ENCODE measurements around the gene APBA1. TPM values are rescaled to one million over a fixed set of nuclear protein-coding genes. Genes with fewer than 3 reads are reported as not detected.
A peak's percentile ranks its signal among the peaks of the same experiment; 100 is the strongest.

Gene APBA1
- total RNA-seq, 8 experiments from 2014 or later = 0.73 to 30.5 (median 15.7) TPM

DNA sequence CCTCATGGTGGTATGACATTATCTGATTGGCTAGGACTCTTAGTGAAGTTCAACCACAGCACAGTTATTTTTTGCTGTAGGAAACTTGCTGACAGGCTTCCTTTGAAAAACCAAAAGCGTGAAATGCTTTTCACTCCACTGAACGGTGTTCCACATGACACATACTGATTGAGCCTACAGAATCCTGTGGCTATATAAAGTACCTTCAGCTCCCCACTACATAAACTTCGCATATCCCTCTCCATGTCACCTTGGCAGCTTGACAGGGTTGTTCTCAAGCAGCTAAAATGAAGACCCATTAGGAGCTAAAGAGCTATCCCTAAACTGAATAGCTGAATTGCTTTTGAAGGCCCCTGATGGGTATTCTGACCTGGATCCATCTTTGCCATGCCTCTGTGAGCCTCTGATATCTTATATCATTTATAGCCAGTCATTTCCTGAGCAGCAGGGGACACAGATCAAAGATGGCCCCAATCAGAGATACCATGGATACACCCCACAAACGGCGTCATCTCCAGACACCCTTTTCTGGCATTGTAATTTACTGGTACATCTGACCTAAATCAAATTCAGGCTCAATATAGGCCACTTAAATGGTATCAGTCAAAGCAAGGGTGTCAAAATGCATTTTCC is 91.5 kb downstream of the APBA1 start:
- no peak for ATAC-seq (replicated peaks in 6 of 8)
- Histone ChIP-seq H3K27ac (no peak overlapping the region), H3K4me1 (replicated peaks in 1 of 2) (peaks cover 4 to 5% of the 10 kb centered on the region in 2 donors), H3K4me3 (no peak overlapping the region)
- in situ Hi-C loops (cut with MboI; ENCODE audit: low pct_unique_long_range_greater_than_20kb in 2 of 9, low sequenced_read_pairs in 9 of 9, unreplicated experiment in 9 of 9) = loop anchor here in 2 of 9 experiments (25.0 kb wide), 2 partner anchors 107 to 332 kb away; no protein-coding TSS in a partner anchor
- WGBS, 10 experiments = 23 to 94% (median 86%) methylated on average over 1 to 5 of the region's 5 CpGs; no CpG with 5 or more reads in 2 of the 10 experiments

DNA sequence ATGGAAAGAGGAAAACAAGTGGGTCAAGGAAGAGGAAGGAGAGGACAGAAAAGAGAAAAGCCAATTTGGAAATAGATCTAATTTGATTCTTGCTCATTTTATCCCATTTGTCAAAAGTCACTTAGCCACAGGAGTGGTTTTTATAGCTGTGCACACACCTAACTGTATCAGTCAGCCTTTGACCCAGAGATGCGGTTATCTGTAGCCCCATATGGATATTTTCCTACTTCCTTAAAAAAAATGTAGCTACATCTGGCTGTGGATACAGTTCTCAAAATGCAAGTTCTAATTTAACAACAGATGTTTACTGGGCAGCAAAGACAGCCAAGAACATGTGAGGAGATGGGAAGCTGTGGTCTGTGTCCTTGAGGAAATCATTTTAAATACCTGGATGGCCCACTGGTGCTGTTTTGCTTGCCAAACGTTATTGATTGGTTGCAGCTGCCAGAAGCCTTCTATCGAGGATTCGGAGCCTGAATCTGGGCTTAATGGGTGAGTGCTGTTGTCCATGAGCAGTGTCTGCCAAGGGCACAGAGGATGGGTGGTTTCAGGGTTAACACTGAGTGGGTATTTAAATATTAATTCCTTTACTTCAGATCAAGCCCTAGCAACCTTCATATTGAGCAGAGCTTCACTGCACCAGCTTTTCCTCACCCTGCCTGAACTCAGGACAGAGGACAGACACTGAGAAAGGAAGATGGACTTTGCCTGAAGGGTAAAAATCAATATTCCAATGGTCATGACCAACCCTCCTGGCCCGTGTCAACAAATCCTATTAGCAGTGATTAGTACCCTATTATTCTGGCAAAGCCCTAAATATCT is 92.2 kb downstream of the APBA1 start:
- in situ Hi-C loops (cut with MboI; ENCODE audit: low pct_unique_long_range_greater_than_20kb in 2 of 9, low sequenced_read_pairs in 9 of 9, unreplicated experiment in 9 of 9) = loop anchor here in 2 of 9 experiments (25.0 kb wide), 2 partner anchors 107 to 332 kb away; no protein-coding TSS in a partner anchor
- H3K4me1 ChIP-seq (replicated peaks in 1 of 2) = peaks cover 4 to 5% of the 10 kb centered on the region in 2 donors
- no peak for ATAC-seq (replicated peaks in 6 of 8)
- no peak overlapping the region for H3K27ac ChIP-seq
- 0 to 79% (median 57%) methylated on average over 1 to 4 of the region's 5 CpGs; no CpG with 5 or more reads in 3 of the 10 experiments for WGBS, 10 experiments
- no peak overlapping the region for H3K4me3 ChIP-seq

GRCh38 chr9:69579032-69579758 is 93.0 kb downstream of the APBA1 start:
- Histone ChIP-seq H3K4me1 (replicated peaks in 1 of 2) (peaks cover 4 to 5% of the 10 kb centered on the region in 2 donors), H3K4me3 (no peak overlapping the region), H3K27ac (no peak overlapping the region)
- no peak for ATAC-seq (replicated peaks in 6 of 8)
- in situ Hi-C loops (cut with MboI; ENCODE audit: low pct_unique_long_range_greater_than_20kb in 2 of 9, low sequenced_read_pairs in 9 of 9, unreplicated experiment in 9 of 9) = loop anchor here in 2 of 9 experiments (25.0 kb wide), 2 partner anchors 108 to 333 kb away; no protein-coding TSS in a partner anchor
- 25 to 92% (median 81%) methylated on average over 1 to 5 of the region's 6 CpGs; no CpG with 5 or more reads in 1 of the 10 experiments for WGBS, 10 experiments

DNA sequence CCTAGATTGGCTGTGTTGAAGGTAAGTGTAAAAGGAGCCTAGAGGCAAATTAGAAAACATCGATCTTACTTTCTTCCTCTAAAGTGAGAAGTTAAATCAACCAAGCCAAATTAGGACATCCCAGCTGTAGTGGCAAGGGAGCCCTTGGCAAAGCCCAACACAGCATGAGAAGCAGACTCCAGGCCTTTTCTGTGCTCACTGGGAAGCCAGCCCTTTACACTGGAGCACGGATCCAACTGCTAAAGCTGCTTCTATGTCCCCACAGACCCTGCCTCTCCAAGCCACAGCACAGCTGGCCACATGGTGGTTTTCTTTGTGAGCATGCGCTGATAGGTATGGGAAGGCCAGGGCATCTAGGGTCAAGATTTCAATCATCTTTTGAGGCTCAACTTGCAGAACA is 94.1 kb downstream of the APBA1 start:
- Histone ChIP-seq H3K4me3 (no peak overlapping the region), H3K27ac (no peak overlapping the region), H3K4me1 (replicated peaks in 1 of 2) (peaks cover 4 to 5% of the 10 kb centered on the region in 2 donors)
- WGBS, 10 experiments = 50 to 100% (median 88%) methylated on average over 1 to 2 of the region's 3 CpGs; no CpG with 5 or more reads in 6 of the 10 experiments
- no peak for ATAC-seq (replicated peaks in 6 of 8)
- in situ Hi-C loops (cut with MboI; ENCODE audit: low pct_unique_long_range_greater_than_20kb in 2 of 9, low sequenced_read_pairs in 9 of 9, unreplicated experiment in 9 of 9) = loop anchor here in 2 of 9 experiments (25.0 kb wide), 2 partner anchors 109 to 334 kb away; no protein-coding TSS in a partner anchor

GRCh38 chr9:69577123-69577522 is 95.0 kb downstream of the APBA1 start:
- WGBS, 10 experiments = 75 to 100% (median 89%) methylated on average over 1 of the region's 1 CpG; no CpG with 5 or more reads in 5 of the 10 experiments
- no peak for ATAC-seq (replicated peaks in 6 of 8)
- Histone ChIP-seq H3K27ac (no peak overlapping the region), H3K4me1 (replicated peaks in 1 of 2) (peaks cover 4 to 5% of the 10 kb centered on the region in 2 donors), H3K4me3 (no peak overlapping the region)
- in situ Hi-C loops (cut with MboI; ENCODE audit: low pct_unique_long_range_greater_than_20kb in 2 of 9, low sequenced_read_pairs in 9 of 9, unreplicated experiment in 9 of 9) = loop anchor here in 2 of 9 experiments (25.0 kb wide), 2 partner anchors 110 to 335 kb away; no protein-coding TSS in a partner anchor

GRCh38 chr9:69574057-69574456 is 98.1 kb downstream of the APBA1 start:
- no peak overlapping the region for H3K27ac ChIP-seq
- 75 to 100% (median 84%) methylated on average over 1 to 4 of the region's 4 CpGs; no CpG with 5 or more reads in 2 of the 10 experiments for WGBS, 10 experiments
- in situ Hi-C loops (cut with MboI; ENCODE audit: low pct_unique_long_range_greater_than_20kb in 2 of 9, low sequenced_read_pairs in 9 of 9, unreplicated experiment in 9 of 9) = loop anchor here in 1 of 9 experiments (25.0 kb wide), 1 partner anchor 138 kb away; no protein-coding TSS in a partner anchor

GRCh38 chr9:69573651-69574050 is 98.5 kb downstream of the APBA1 start:
- in situ Hi-C loops (cut with MboI; ENCODE audit: low pct_unique_long_range_greater_than_20kb in 2 of 9, low sequenced_read_pairs in 9 of 9, unreplicated experiment in 9 of 9) = loop anchor here in 1 of 9 experiments (25.0 kb wide), 1 partner anchor 139 kb away; no protein-coding TSS in a partner anchor
- 53 to 100% (median 71%) methylated on average over 2 to 4 of the region's 4 CpGs; no CpG with 5 or more reads in 2 of the 10 experiments for WGBS, 10 experiments
- peak in 1 of 8 experiments; percentile 23 for ATAC-seq (replicated peaks in 6 of 8)
- H3K27ac ChIP-seq = no peak overlapping the region
- no peak overlapping the region for H3K4me3 ChIP-seq
- peaks cover 0 to 3% of the 10 kb centered on the region in 2 donors for H3K4me1 ChIP-seq (replicated peaks in 1 of 2)

More at GRCh38 chr9:69574057-69574456, 98.1 kb downstream of the APBA1 start:
- Histone ChIP-seq H3K4me3 (no peak overlapping the region), H3K4me1 (replicated peaks in 1 of 2) (peaks cover 0 to 3% of the 10 kb centered on the region in 2 donors)
- ATAC-seq (replicated peaks in 6 of 8) = no peak

- H3K4me3 ChIP-seq = no peak overlapping the region
- no peak for ATAC-seq (replicated peaks in 6 of 8)
- H3K27ac ChIP-seq = no peak overlapping the region
- peaks cover 0 to 3% of the 10 kb centered on the region in 2 donors for H3K4me1 ChIP-seq (replicated peaks in 1 of 2)
- in situ Hi-C loops (cut with MboI; ENCODE audit: low pct_unique_long_range_greater_than_20kb in 2 of 9, low sequenced_read_pairs in 9 of 9, unreplicated experiment in 9 of 9) = loop anchor here in 1 of 9 experiments (25.0 kb wide), 1 partner anchor 140 kb away; no protein-coding TSS in a partner anchor
Measured at GRCh38 chr9:69572611-69573010, 99.6 kb downstream of the APBA1 start.

DNA sequence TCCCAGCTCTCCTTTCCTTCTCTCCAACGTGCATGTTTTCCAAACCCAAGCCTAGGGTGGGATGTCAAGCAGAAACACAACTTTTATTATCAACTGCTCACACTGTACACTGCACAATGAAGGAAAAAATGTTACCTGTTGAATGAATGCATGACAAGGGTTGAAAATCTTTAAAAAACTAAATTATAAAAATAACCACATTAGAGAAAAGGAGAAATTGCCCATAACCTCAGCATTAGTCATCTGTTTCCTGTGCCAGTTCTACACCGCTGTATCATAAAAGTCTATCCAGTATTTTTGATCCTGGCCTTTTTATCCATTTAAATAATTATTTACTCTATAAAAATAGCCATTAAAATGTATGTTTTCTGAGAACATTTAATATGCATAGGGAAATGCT is 101.1 kb downstream of the APBA1 start:
- in situ Hi-C loops (cut with MboI; ENCODE audit: low pct_unique_long_range_greater_than_20kb in 2 of 9, low sequenced_read_pairs in 9 of 9, unreplicated experiment in 9 of 9) = loop anchor here in 1 of 9 experiments (25.0 kb wide), 1 partner anchor 141 kb away; no protein-coding TSS in a partner anchor
- WGBS, 10 experiments = 0 to 100% (median 88%) methylated on average over 1 to 2 of the region's 2 CpGs
- Histone ChIP-seq H3K27ac (no peak overlapping the region), H3K4me3 (no peak overlapping the region), H3K4me1 (replicated peaks in 1 of 2) (peaks cover 0 to 3% of the 10 kb centered on the region in 2 donors)
- ATAC-seq (replicated peaks in 6 of 8) = no peak

DNA sequence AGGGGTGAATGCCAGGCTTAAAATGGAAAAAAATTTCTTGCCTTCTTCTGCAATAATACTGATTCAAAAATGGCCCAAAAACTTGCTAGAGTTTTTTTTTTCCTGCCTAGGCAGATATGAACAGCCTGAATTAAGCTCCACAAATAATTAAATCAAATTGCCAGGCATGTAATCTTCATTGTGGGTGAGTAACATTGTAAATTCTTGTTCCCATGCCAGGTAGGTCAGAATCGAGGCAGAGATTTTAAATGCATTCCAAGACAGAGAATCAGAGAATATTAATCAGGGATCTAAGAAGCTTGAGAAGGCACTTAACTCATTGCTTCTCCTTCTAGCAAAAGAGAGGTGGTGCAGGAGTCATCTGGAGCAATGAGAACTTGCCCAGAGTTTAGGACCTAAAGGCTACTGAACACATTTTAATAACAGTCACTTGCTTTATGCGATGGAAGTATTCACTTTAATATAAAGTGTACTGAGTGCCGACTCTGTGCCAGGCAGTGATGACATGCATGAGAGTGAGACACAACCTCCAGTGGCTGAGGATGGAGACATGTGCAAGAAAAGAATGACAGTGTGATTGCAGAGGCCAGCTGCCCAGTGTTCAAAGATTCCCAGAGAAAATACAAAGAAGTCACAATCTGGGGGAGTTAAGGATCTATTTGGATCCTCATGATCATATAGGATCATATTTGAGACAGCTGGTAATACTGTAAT is 102.3 kb downstream of the APBA1 start:
- H3K4me1 ChIP-seq (replicated peaks in 1 of 2) = peaks cover 0 to 3% of the 10 kb centered on the region in 2 donors
- ATAC-seq (replicated peaks in 6 of 8) = peak in 1 of 8 experiments; percentile 40
- H3K4me3 ChIP-seq = no peak overlapping the region
- WGBS, 10 experiments = 0 to 86% (median 67%) methylated on average over 1 to 3 of the region's 3 CpGs; no CpG with 5 or more reads in 2 of the 10 experiments
- in situ Hi-C loops (cut with MboI; ENCODE audit: low pct_unique_long_range_greater_than_20kb in 2 of 9, low sequenced_read_pairs in 9 of 9, unreplicated experiment in 9 of 9) = loop anchor here in 1 of 9 experiments (25.0 kb wide), 1 partner anchor 142 kb away; no protein-coding TSS in a partner anchor
- no peak overlapping the region for H3K27ac ChIP-seq

DNA sequence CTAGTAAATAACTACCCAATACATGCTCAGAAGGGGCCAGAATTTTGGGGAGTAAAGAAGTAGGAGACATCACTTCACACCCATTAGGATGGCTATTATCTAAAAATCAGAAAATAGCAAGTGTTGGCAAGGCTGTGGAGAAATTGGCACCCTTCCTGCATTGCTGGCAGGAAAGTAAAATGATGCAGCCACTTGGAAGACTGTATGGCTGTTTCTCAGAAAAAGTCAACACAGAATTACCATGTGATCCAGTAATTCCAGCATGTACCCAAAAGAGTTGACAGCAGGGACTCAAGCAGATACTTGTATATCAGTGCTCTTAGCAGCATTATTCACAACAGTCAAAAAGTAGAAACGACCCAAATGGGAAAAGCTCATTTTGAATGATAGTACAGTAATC is 107.6 kb downstream of the APBA1 start:
- Histone ChIP-seq H3K4me1 (replicated peaks in 1 of 2) (no peaks in the 10 kb centered on the region), H3K4me3 (no peak overlapping the region), H3K27ac (no peak overlapping the region)
- WGBS, 10 experiments = 0 to 86% (median 16%) methylated on average over 1 of the region's 1 CpG; no CpG with 5 or more reads in 2 of the 10 experiments
- in situ Hi-C loops (cut with MboI; ENCODE audit: low pct_unique_long_range_greater_than_20kb in 2 of 9, low sequenced_read_pairs in 9 of 9, unreplicated experiment in 9 of 9) = loop anchor here in 1 of 9 experiments (25.0 kb wide), 1 partner anchor 148 kb away; no protein-coding TSS in a partner anchor
- ATAC-seq (replicated peaks in 6 of 8) = no peak

All from motor neuron (in vitro differentiated cells).